ENCODE data around the gene SFXN2.
"Not testable (repeated sequence)": the region's sequence is repeated elsewhere in the genome, so short reads cannot be mapped to it uniquely, and the experiment has no call there.

Gene SFXN2

GRCh38 chr10:102720775-102721301, 6.4 kb downstream of the SFXN2 start:
- DNase-seq (ENCODE audit: insufficient read length, low spot score) (no peak), FAIRE-seq (no peak)
- TF ChIP-seq POLR2A (IDR thresholded peaks at IDR 0.05; ENCODE audit: low read depth, low read length) = no peak

DNA sequence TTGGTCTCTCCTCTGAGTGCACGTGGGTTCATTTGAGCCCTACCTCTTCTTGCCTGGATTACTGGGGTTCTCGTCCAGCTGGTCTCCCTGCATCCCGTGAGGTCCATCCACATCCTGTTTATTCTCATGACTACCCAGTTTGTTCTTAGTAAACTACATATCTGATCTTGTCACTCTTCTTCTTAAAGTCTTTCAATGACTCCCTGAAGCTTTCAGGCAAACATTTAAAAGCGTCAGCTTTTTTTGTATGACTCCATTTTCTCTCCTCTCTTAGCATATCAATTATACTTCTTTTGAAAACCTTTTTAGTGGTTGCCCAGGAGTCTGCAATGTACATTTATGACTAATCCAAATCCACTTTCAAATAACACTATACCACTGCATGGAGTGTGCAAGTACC, 7.5 kb downstream of the SFXN2 start:
- no peak for DNase-seq (ENCODE audit: insufficient read length, low spot score)
- TF ChIP-seq POLR2A (IDR thresholded peaks at IDR 0.05; ENCODE audit: low read depth, low read length) = no peak
- FAIRE-seq = no peak

DNA sequence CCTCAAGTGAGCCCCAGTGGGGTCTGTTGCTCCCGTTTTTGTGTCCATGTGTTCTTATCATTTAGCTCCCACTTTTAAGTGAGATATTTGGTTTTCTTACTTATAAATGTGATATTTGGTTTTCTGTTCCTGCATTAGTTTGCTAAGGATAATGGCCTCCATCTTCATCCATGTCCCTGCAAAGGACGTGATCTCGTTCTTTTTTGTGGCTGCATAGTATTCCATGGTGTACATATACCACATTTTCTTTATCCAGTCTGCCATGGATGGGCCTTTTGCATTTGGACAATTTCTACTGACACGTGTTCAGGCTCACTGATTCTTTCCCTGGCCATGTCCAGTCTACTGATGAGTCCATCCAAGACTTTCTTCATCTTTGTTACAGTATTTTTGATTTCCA, 9.6 kb downstream of the SFXN2 start:
- FAIRE-seq (no peak), DNase-seq (ENCODE audit: insufficient read length, low spot score) (no peak)
- no peak for TF ChIP-seq POLR2A (IDR thresholded peaks at IDR 0.05; ENCODE audit: low read depth, low read length)

- peak; percentile 51 for DNase-seq (ENCODE audit: insufficient read length, low spot score)
- no peak for FAIRE-seq
- TF ChIP-seq POLR2A (IDR thresholded peaks at IDR 0.05; ENCODE audit: low read depth, low read length) = no peak
These were observed 11.8 kb downstream of the SFXN2 start for GRCh38 chr10:102726274-102726673.

GRCh38 chr10:102727037-102727818, 12.8 kb downstream of the SFXN2 start:
- no peak for TF ChIP-seq POLR2A (IDR thresholded peaks at IDR 0.05; ENCODE audit: low read depth, low read length)
- DNase-seq (ENCODE audit: insufficient read length, low spot score) (no peak), FAIRE-seq (no peak)

GRCh38 chr10:102729029-102730026, 14.9 kb downstream of the SFXN2 start:
- FAIRE-seq (no peak), DNase-seq (ENCODE audit: insufficient read length, low spot score) (peak; percentile 73)
- no peak for TF ChIP-seq POLR2A (IDR thresholded peaks at IDR 0.05; ENCODE audit: low read depth, low read length)

GRCh38 chr10:102731222-102731800, 16.9 kb downstream of the SFXN2 start:
- no peak for TF ChIP-seq POLR2A (IDR thresholded peaks at IDR 0.05; ENCODE audit: low read depth, low read length)
- DNase-seq (ENCODE audit: insufficient read length, low spot score) = no peak
- no peak for FAIRE-seq

- TF ChIP-seq POLR2A (IDR thresholded peaks at IDR 0.05; ENCODE audit: low read depth, low read length) = no peak
- FAIRE-seq = no peak
- no peak for DNase-seq (ENCODE audit: insufficient read length, low spot score)
These were observed 18.2 kb downstream of the SFXN2 start for GRCh38 chr10:102732661-102733060.

- DNase-seq (ENCODE audit: insufficient read length, low spot score) = no peak
- no peak for TF ChIP-seq POLR2A (IDR thresholded peaks at IDR 0.05; ENCODE audit: low read depth, low read length)
- no peak for FAIRE-seq
These were observed 20.7 kb downstream of the SFXN2 start for GRCh38 chr10:102735065-102735562.

DNA sequence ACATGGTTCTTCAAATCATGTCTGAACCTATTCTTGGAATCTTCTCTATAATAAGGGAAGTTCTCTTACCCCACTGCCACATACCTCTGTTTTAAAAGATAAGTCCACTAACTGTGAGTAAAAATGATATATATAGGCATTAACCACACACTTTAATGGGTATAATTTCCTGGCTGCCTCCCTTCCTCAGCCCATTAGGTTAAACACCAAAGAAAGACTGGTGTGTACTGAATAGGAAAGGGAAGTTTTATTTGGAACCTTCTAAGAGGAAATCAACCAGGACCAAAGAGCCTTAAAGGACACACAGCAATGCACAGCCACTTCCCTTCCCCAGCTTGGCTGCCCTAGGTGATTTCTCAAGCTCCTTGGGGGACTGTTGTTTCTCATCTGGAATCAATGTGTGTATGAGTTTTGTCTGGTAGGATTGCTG, 24.3 kb downstream of the SFXN2 start:
- TF ChIP-seq POLR2A (IDR thresholded peaks at IDR 0.05; ENCODE audit: low read depth, low read length) = no peak
- FAIRE-seq (no peak), DNase-seq (ENCODE audit: insufficient read length, low spot score) (no peak)

DNA sequence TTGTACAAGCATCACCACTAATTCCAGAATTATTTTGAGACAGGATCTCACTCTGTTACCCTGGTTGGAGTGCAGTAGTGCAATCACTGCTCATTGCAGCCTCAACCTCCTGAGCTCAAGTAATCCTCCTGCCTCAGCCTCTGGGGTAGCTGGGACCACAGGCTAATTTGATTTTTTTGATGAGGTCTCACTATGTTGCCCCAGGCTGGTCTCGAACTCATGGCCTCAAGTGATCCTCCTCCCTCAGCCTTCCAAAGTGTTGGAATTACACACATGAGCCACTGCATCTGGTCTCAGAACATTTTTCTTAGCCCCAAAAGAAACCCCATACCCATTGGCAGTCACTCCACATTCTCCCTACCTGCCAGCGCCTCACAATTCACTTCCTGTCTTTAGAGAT, 25.8 kb downstream of the SFXN2 start:
- DNase-seq (ENCODE audit: insufficient read length, low spot score) (no peak), FAIRE-seq (no peak)
- no peak for TF ChIP-seq POLR2A (IDR thresholded peaks at IDR 0.05; ENCODE audit: low read depth, low read length)

GRCh38 chr10:102741726-102742237, 27.3 kb downstream of the SFXN2 start:
- no peak for TF ChIP-seq POLR2A (IDR thresholded peaks at IDR 0.05; ENCODE audit: low read depth, low read length)
- DNase-seq (ENCODE audit: insufficient read length, low spot score) (no peak), FAIRE-seq (no peak)

GRCh38 chr10:102742313-102742712, 27.9 kb downstream of the SFXN2 start:
- FAIRE-seq = not testable (repeated sequence)

More at GRCh38 chr10:102742313-102742712, 27.9 kb downstream of the SFXN2 start:
- not testable (repeated sequence) for DNase-seq (ENCODE audit: insufficient read length, low spot score)

All from H54 (cell line).